ENCODE results near the gene TOMM40. TPM values are rescaled to one million over a fixed set of nuclear protein-coding genes. Genes with fewer than 3 reads are reported as not detected.
"Not testable (repeated sequence)": the region's sequence is repeated elsewhere in the genome, so short reads cannot be mapped to it uniquely, and the experiment has no call there.

Gene TOMM40
- total and polyA plus RNA-seq, 2 donors, result 25.6 to 36.7 TPM

GRCh38 chr19:44911896-44912295 lies 20.8 kb downstream of the TOMM40 start:
- Histone ChIP-seq H3K27me3 (ENCODE audit: control insufficient read depth in 2 of 2, insufficient read depth in 1 of 2, low read length in 1 of 2) (peaks cover 0 to 44% of the 10 kb centered on the region in 2 donors), H3K4me1 (ENCODE audit: control insufficient read depth in 2 of 2, insufficient read depth in 2 of 2, low read length in 2 of 2) (peaks cover 0 to 15% of the 10 kb centered on the region in 2 donors)
- not testable (repeated sequence) for H3K36me3 ChIP-seq (ENCODE audit: control insufficient read depth in 2 of 2, insufficient read depth in 2 of 2, low read length in 1 of 2); H3K4me3 ChIP-seq (ENCODE audit: low read length in 2 of 2); H3K27ac ChIP-seq (ENCODE audit: low read depth in 1 of 2, low read length in 1 of 2); H3K9me3 ChIP-seq (ENCODE audit: control insufficient read depth in 2 of 2, insufficient read depth in 1 of 2, low read length in 1 of 2); DNase-seq (ENCODE audit: low read depth in 6 of 9, low spot score in 9 of 9)
- 95% methylated on average over 6 of the region's 6 CpGs for WGBS

- peaks cover 0 to 35% of the 10 kb centered on the region in 2 donors for H3K27me3 ChIP-seq (ENCODE audit: control insufficient read depth in 2 of 2, insufficient read depth in 1 of 2, low read length in 1 of 2)
- no peak overlapping the region for H3K4me3 ChIP-seq (ENCODE audit: low read length in 2 of 2)
- peaks cover 0 to 15% of the 10 kb centered on the region in 2 donors for H3K4me1 ChIP-seq (ENCODE audit: control insufficient read depth in 2 of 2, insufficient read depth in 2 of 2, low read length in 2 of 2)
- H3K27ac ChIP-seq (ENCODE audit: low read depth in 1 of 2, low read length in 1 of 2), result no peak overlapping the region
- H3K9me3 ChIP-seq (ENCODE audit: control insufficient read depth in 2 of 2, insufficient read depth in 1 of 2, low read length in 1 of 2), result no peaks in the 10 kb centered on the region
- WGBS, result 82% methylated on average over 6 of the region's 6 CpGs
- DNase-seq (ENCODE audit: low read depth in 6 of 9, low spot score in 9 of 9), result no peak
- H3K36me3 ChIP-seq (ENCODE audit: control insufficient read depth in 2 of 2, insufficient read depth in 2 of 2, low read length in 1 of 2), result no peaks in the 10 kb centered on the region
Measured at GRCh38 chr19:44912854-44913253, 21.8 kb downstream of the TOMM40 start.

GRCh38 chr19:44913512-44914432 lies 22.7 kb downstream of the TOMM40 start:
- Histone ChIP-seq H3K27me3 (ENCODE audit: control insufficient read depth in 2 of 2, insufficient read depth in 1 of 2, low read length in 1 of 2) (peaks cover 0 to 35% of the 10 kb centered on the region in 2 donors), H3K4me1 (ENCODE audit: control insufficient read depth in 2 of 2, insufficient read depth in 2 of 2, low read length in 2 of 2) (peaks cover 0 to 15% of the 10 kb centered on the region in 2 donors), H3K27ac (ENCODE audit: low read depth in 1 of 2, low read length in 1 of 2) (peak overlapping the region in 1 of 2 donors; percentile 18)
- H3K4me3 ChIP-seq (ENCODE audit: low read length in 2 of 2); H3K9me3 ChIP-seq (ENCODE audit: control insufficient read depth in 2 of 2, insufficient read depth in 1 of 2, low read length in 1 of 2); H3K36me3 ChIP-seq (ENCODE audit: control insufficient read depth in 2 of 2, insufficient read depth in 2 of 2, low read length in 1 of 2); DNase-seq (ENCODE audit: low read depth in 6 of 9, low spot score in 9 of 9): not testable (repeated sequence)
- 62% methylated on average over 23 of the region's 23 CpGs for WGBS

GRCh38 chr19:44914433-44915206 lies 23.6 kb downstream of the TOMM40 start, which contains the start of gene APOC1:
Gene APOC1, plus strand, starts transcription at chr19:44914608. Its CDS starts 284 bp downstream, at chr19:44914892.
- Histone ChIP-seq H3K27me3 (ENCODE audit: control insufficient read depth in 2 of 2, insufficient read depth in 1 of 2, low read length in 1 of 2) (peaks cover 0 to 35% of the 10 kb centered on the region in 2 donors), H3K4me1 (ENCODE audit: control insufficient read depth in 2 of 2, insufficient read depth in 2 of 2, low read length in 2 of 2) (peaks cover 0 to 15% of the 10 kb centered on the region in 2 donors), H3K4me3 (ENCODE audit: low read length in 2 of 2) (peak within 1 kb of the TSS; percentile 45), H3K27ac (ENCODE audit: low read depth in 1 of 2, low read length in 1 of 2) (peak within 1 kb of the TSS in 1 of 2 donors; percentile 18)
- H3K9me3 ChIP-seq (ENCODE audit: control insufficient read depth in 2 of 2, insufficient read depth in 1 of 2, low read length in 1 of 2); H3K36me3 ChIP-seq (ENCODE audit: control insufficient read depth in 2 of 2, insufficient read depth in 2 of 2, low read length in 1 of 2): not testable (repeated sequence)
- 11% methylated on average over 27 of the region's 28 CpGs for WGBS
- peak; percentile 51 to 87 (median 75) for DNase-seq (ENCODE audit: low read depth in 6 of 9, low spot score in 9 of 9)

GRCh38 chr19:44924243-44924725 lies 33.2 kb downstream of the TOMM40 start:
- Histone ChIP-seq H3K27me3 (ENCODE audit: control insufficient read depth in 2 of 2, insufficient read depth in 1 of 2, low read length in 1 of 2) (peaks cover 0 to 29% of the 10 kb centered on the region in 2 donors), H3K4me1 (ENCODE audit: control insufficient read depth in 2 of 2, insufficient read depth in 2 of 2, low read length in 2 of 2) (peaks cover 0 to 4% of the 10 kb centered on the region in 2 donors), H3K36me3 (ENCODE audit: control insufficient read depth in 2 of 2, insufficient read depth in 2 of 2, low read length in 1 of 2) (no peaks in the 10 kb centered on the region), H3K27ac (ENCODE audit: low read depth in 1 of 2, low read length in 1 of 2) (no peak overlapping the region), H3K9me3 (ENCODE audit: control insufficient read depth in 2 of 2, insufficient read depth in 1 of 2, low read length in 1 of 2) (no peaks in the 10 kb centered on the region), H3K4me3 (ENCODE audit: low read length in 2 of 2) (no peak overlapping the region)
- WGBS, result 88% methylated on average over 8 of the region's 8 CpGs
- no peak for DNase-seq (ENCODE audit: low read depth in 6 of 9, low spot score in 9 of 9)

- H3K36me3 ChIP-seq (ENCODE audit: control insufficient read depth in 2 of 2, insufficient read depth in 2 of 2, low read length in 1 of 2), result no peaks in the 10 kb centered on the region
- 44% methylated on average over 8 of the region's 8 CpGs for WGBS
- no peak overlapping the region for H3K27ac ChIP-seq (ENCODE audit: low read depth in 1 of 2, low read length in 1 of 2)
- no peaks in the 10 kb centered on the region for H3K9me3 ChIP-seq (ENCODE audit: control insufficient read depth in 2 of 2, insufficient read depth in 1 of 2, low read length in 1 of 2)
- no peak overlapping the region for H3K4me3 ChIP-seq (ENCODE audit: low read length in 2 of 2)
- no peak for DNase-seq (ENCODE audit: low read depth in 6 of 9, low spot score in 9 of 9)
- H3K4me1 ChIP-seq (ENCODE audit: control insufficient read depth in 2 of 2, insufficient read depth in 2 of 2, low read length in 2 of 2), result peaks cover 0 to 4% of the 10 kb centered on the region in 2 donors
- peaks cover 0 to 29% of the 10 kb centered on the region in 2 donors for H3K27me3 ChIP-seq (ENCODE audit: control insufficient read depth in 2 of 2, insufficient read depth in 1 of 2, low read length in 1 of 2)
Measured at GRCh38 chr19:44925114-44925891, 34.2 kb downstream of the TOMM40 start.

GRCh38 chr19:44926245-44927077 lies 35.4 kb downstream of the TOMM40 start:
- DNase-seq (ENCODE audit: low read depth in 6 of 9, low spot score in 9 of 9); H3K27ac ChIP-seq (ENCODE audit: low read depth in 1 of 2, low read length in 1 of 2); H3K4me3 ChIP-seq (ENCODE audit: low read length in 2 of 2); H3K4me1 ChIP-seq (ENCODE audit: control insufficient read depth in 2 of 2, insufficient read depth in 2 of 2, low read length in 2 of 2); H3K36me3 ChIP-seq (ENCODE audit: control insufficient read depth in 2 of 2, insufficient read depth in 2 of 2, low read length in 1 of 2); H3K9me3 ChIP-seq (ENCODE audit: control insufficient read depth in 2 of 2, insufficient read depth in 1 of 2, low read length in 1 of 2): not testable (repeated sequence)
- H3K27me3 ChIP-seq (ENCODE audit: control insufficient read depth in 2 of 2, insufficient read depth in 1 of 2, low read length in 1 of 2), result peaks cover 0 to 29% of the 10 kb centered on the region in 2 donors
- 59% methylated on average over 18 of the region's 19 CpGs for WGBS

GRCh38 chr19:44927746-44928145 lies 36.7 kb downstream of the TOMM40 start:
- WGBS, result 48% methylated on average over 5 of the region's 5 CpGs
- Histone ChIP-seq H3K27ac (ENCODE audit: low read depth in 1 of 2, low read length in 1 of 2) (no peak overlapping the region), H3K9me3 (ENCODE audit: control insufficient read depth in 2 of 2, insufficient read depth in 1 of 2, low read length in 1 of 2) (no peaks in the 10 kb centered on the region), H3K36me3 (ENCODE audit: control insufficient read depth in 2 of 2, insufficient read depth in 2 of 2, low read length in 1 of 2) (no peaks in the 10 kb centered on the region), H3K4me3 (ENCODE audit: low read length in 2 of 2) (no peak overlapping the region), H3K4me1 (ENCODE audit: control insufficient read depth in 2 of 2, insufficient read depth in 2 of 2, low read length in 2 of 2) (peaks cover 0 to 4% of the 10 kb centered on the region in 2 donors), H3K27me3 (ENCODE audit: control insufficient read depth in 2 of 2, insufficient read depth in 1 of 2, low read length in 1 of 2) (peaks cover 0 to 29% of the 10 kb centered on the region in 2 donors)
- no peak for DNase-seq (ENCODE audit: low read depth in 6 of 9, low spot score in 9 of 9)
